PC-9 (cell line): ENCODE results near the gene SPATA25.

Experiments used
- EZH2 ChIP-seq: fragments of 200-600 bp; sonication (generic); IDR thresholded peaks from 2 replicates; pipeline ENCODE4 v1.8.0; 2017; ENCODE audit warnings: antibody characterized with exemption, low read depth
- TF ChIP-seq, protein P1 (sequence below): fragments of 200-600 bp; sonication (generic); conservative IDR thresholded peaks from 2 replicates; pipeline ENCODE4 v1.6.1; 2017; ENCODE audit warnings: mixed run types, antibody characterized with exemption, mild to moderate bottlenecking, moderate library complexity

DNA sequence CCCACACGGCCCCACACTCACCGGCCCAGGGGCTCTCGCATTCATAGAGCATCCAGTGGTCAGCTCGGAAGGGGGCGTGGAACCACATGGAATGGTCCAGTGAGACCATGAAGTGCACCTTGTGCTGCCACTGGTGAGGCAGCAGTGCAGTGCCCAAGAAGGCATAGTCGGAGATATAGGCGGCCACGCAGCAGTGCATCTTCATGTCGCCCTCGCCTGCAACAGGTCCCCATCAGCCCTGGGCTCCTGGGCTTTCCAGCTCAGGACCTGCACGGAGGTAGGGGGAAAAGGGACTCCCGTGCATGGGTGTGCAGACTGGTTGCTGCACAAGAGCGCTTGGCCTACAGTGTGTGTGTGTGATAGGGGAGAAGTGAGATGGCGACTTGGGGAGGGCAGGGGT is 43.9 kb downstream of the SPATA25 start:
- TF ChIP-seq, protein P1, sequence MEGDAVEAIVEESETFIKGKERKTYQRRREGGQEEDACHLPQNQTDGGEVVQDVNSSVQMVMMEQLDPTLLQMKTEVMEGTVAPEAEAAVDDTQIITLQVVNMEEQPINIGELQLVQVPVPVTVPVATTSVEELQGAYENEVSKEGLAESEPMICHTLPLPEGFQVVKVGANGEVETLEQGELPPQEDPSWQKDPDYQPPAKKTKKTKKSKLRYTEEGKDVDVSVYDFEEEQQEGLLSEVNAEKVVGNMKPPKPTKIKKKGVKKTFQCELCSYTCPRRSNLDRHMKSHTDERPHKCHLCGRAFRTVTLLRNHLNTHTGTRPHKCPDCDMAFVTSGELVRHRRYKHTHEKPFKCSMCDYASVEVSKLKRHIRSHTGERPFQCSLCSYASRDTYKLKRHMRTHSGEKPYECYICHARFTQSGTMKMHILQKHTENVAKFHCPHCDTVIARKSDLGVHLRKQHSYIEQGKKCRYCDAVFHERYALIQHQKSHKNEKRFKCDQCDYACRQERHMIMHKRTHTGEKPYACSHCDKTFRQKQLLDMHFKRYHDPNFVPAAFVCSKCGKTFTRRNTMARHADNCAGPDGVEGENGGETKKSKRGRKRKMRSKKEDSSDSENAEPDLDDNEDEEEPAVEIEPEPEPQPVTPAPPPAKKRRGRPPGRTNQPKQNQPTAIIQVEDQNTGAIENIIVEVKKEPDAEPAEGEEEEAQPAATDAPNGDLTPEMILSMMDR, result no peak
- no peak for TF ChIP-seq EZH2
